Dermis blood vessel endothelial cell (primary cell): ENCODE data around the gene CCL25. TPM values are rescaled to one million over a fixed set of nuclear protein-coding genes. Genes with fewer than 3 reads are reported as not detected.

ENCODE experiments used
- DNase-seq: peaks from one replicate; pipeline ENCODE4 v3.0.0; 2010
- total RNA-seq: library from RNA; depleted of rRNA; stranded (reverse); fragments of >200 nt; gene quantifications from 2 replicates; pipeline ENCODE4 v1.2.3, GENCODE V29; 2014

Gene CCL25
- total RNA-seq, 1 donor from 2014 or later = not detected

- no peak for DNase-seq
Measured at GRCh38 chr19:8110931-8111330, 58.4 kb downstream of the CCL25 start.

GRCh38 chr19:8111376-8111775 lies 58.8 kb downstream of the CCL25 start:
- no peak for DNase-seq

Other genes starting within 250 kb of the CCL25 start
- 12.6 and 16.5 TPM in 2 replicates for gene EVI5L, start 222.5 kb upstream of the CCL25 start, total RNA-seq
- not detected in 2 replicates for gene PRR36, start 178.4 kb upstream of the CCL25 start, total RNA-seq
- gene LRRC8E, start 164.2 kb upstream of the CCL25 start, total RNA-seq = 0.51 TPM in 2 replicates
- 10.4 and 18.8 TPM in 2 replicates for gene MAP2K7, start 148.9 kb upstream of the CCL25 start, total RNA-seq
- 0.19 TPM in 1 of 2 replicates, not detected in the other for gene TGFBR3L, start 137.9 kb upstream of the CCL25 start, total RNA-seq
- 14.1 and 14.3 TPM in 2 replicates for gene SNAPC2, start 132.4 kb upstream of the CCL25 start, total RNA-seq
- 4.6 and 4.9 TPM in 2 replicates for gene CTXN1, start 126.6 kb upstream of the CCL25 start, total RNA-seq
- gene TIMM44, start 109.1 kb upstream of the CCL25 start, total RNA-seq = 44.0 and 53.4 TPM in 2 replicates
- gene ELAVL1, start 47.1 kb upstream of the CCL25 start, total RNA-seq = 43.2 and 98.7 TPM in 2 replicates
- 0.05 TPM in 1 of 2 replicates, not detected in the other for gene FBN3, start 96.8 kb downstream of the CCL25 start, total RNA-seq
- 15.4 and 23.3 TPM in 2 replicates for gene CERS4, start 156.6 kb downstream of the CCL25 start, total RNA-seq